NB4 (cell line): ENCODE data around the gene RAET1E.

Experiments
- DNase-seq: peaks from one replicate; pipeline ENCODE4 v3.0.0; 2010; ENCODE audit warnings: low read depth
- H3K4me3 ChIP-seq: one replicate; pipeline ENCODE4 v1.5.1; 2011; ENCODE audit warnings: mild to moderate bottlenecking, low read depth, low read length, moderate library complexity
- MAX ChIP-seq: IDR thresholded peaks from 2 replicates; pipeline ENCODE4 v1.6.1; 2011; ENCODE audit warnings: low read depth, low read length
- MYC ChIP-seq: IDR thresholded peaks from 2 replicates; pipeline ENCODE4 v1.6.1; 2011; ENCODE audit warnings: low read depth, low read length
- POLR2A ChIP-seq: IDR thresholded peaks from 2 replicates; pipeline ENCODE4 v1.6.1; 2011; ENCODE audit warnings: mild to moderate bottlenecking; ENCODE audit not compliant: insufficient read length; ENCODE audit errors: extremely low read depth
- TF ChIP-seq, protein P1 (sequence below): IDR thresholded peaks from one replicate; pipeline ENCODE4 v1.5.1; 2012; ENCODE audit warnings: low read depth, low read length

RAET1E gene

GRCh38 chr6:149904661-149905370 is 6.9 kb upstream of the RAET1E start:
- H3K4me3 ChIP-seq, result no peak overlapping the region
- TF ChIP-seq MAX (no peak), POLR2A (no peak), MYC (no peak)
- TF ChIP-seq, protein P1, sequence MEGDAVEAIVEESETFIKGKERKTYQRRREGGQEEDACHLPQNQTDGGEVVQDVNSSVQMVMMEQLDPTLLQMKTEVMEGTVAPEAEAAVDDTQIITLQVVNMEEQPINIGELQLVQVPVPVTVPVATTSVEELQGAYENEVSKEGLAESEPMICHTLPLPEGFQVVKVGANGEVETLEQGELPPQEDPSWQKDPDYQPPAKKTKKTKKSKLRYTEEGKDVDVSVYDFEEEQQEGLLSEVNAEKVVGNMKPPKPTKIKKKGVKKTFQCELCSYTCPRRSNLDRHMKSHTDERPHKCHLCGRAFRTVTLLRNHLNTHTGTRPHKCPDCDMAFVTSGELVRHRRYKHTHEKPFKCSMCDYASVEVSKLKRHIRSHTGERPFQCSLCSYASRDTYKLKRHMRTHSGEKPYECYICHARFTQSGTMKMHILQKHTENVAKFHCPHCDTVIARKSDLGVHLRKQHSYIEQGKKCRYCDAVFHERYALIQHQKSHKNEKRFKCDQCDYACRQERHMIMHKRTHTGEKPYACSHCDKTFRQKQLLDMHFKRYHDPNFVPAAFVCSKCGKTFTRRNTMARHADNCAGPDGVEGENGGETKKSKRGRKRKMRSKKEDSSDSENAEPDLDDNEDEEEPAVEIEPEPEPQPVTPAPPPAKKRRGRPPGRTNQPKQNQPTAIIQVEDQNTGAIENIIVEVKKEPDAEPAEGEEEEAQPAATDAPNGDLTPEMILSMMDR, result no peak

GRCh38 chr6:149903938-149904611 is 6.2 kb upstream of the RAET1E start:
- TF ChIP-seq POLR2A, result no peak
- TF ChIP-seq, protein P1, result no peak
- no peak for DNase-seq
- H3K4me3 ChIP-seq, result no peak overlapping the region

More at GRCh38 chr6:149904661-149905370, 6.9 kb upstream of the RAET1E start:
- no peak for DNase-seq

DNA sequence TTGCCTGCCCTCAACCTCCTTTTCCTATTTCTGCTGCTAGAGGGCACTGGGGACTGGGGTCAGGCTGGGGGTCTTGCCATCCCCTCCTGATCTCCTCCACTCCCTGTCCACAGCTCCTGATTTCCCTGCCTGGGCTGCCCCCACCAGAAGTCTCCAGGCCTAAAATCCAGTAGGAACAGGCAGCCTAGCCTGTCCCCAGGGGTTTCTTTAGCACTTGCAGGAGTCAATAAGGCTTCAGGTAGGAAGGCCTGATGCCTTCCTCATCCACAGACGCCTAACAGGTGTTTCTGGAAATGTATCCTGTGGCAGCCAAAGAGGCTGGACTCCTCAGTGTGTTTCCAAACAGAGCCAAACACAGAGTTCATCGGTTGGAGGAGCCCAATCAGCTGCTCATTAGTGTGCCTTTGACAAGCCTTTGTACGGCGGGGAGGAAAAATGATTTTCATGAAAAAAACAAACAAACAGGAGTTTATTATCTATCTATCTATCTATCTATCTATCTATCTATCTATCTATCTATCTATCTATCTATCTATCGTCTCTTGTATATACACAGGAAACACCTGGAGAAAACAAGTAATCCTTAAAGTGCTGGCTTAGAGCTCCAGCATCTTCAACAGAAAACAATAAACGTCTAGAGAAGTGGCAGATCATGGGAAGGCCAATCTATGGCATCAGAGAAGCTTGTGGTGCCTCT is 3.7 kb upstream of the RAET1E start:
- TF ChIP-seq MAX (no peak), MYC (no peak), POLR2A (no peak)
- TF ChIP-seq, protein P1, result no peak
- no peak overlapping the region for H3K4me3 ChIP-seq
- no peak for DNase-seq

DNA sequence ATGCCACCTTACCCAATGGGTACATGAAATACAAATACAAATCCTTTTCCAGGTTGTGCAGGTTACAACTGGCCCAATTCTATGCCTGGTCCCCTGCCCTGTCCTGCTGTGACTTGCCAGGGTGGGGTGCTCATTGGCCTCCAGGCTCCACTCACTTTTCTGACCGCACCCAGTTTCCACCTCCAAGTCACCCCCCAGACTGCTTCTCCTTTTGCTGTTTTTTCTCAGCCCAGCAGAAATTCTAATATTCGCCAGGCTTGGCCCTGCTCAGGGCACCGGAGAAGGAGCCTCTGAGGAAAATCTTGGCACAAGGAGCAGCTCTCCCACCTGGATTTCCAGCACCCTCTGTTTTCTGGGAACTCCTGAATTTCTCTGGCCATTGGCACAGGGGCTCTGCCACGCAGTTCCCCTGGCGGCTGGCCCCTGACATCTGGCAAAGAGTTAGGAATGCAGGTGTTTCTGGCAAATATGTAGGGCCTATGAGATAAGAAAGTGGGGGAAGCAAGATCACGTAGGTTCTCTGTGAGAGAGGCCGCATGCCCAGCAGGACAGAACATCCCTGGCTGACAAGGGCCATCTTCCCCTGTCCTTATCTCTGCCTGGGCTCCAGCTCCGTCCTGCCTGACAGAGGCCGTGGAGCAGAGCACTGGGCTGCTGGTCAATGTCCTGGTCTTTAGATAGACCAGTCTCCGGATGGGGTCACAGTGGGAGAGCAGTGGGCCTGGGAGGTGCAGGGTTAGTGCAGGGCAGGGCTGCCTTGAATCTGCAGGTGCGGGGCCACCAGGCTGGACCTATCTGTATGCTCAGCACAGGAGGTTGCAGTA is 2.9 kb upstream of the RAET1E start:
- H3K4me3 ChIP-seq, result no peak overlapping the region
- no peak for DNase-seq
- TF ChIP-seq, protein P1, result no peak
- no peak for TF ChIP-seq MAX
- TF ChIP-seq MYC, result no peak
- no peak for TF ChIP-seq POLR2A

- H3K4me3 ChIP-seq, result no peak overlapping the region
- DNase-seq, result no peak
- TF ChIP-seq POLR2A, result no peak
- no peak for TF ChIP-seq MYC
- no peak for TF ChIP-seq MAX
- TF ChIP-seq, protein P1, result no peak
Measured at GRCh38 chr6:149899926-149900619, 2.2 kb upstream of the RAET1E start.
